Esophagus squamous epithelium (tissue), 4 donors: ENCODE data around the gene LHPP.

Experiments
- CTCF ChIP-seq, 6 experiments: fragments of 450-650 bp in 4 of 6; fragments of 200-600 bp in 2 of 6; sonication (generic) in 2 of 6; IDR thresholded peaks; one replicate each; pipeline ENCODE4 v1.5.1; 2016 to 2019; ENCODE audit warnings: antibody characterized with exemption in 6 of 6, mild to moderate bottlenecking in 4 of 6, moderate library complexity in 4 of 6
- POLR2A ChIP-seq, 4 donors: fragments of 450-650 bp; IDR thresholded peaks; one replicate each; pipeline ENCODE4 v1.6.1; 2017; ENCODE audit warnings: antibody characterized with exemption in 4 of 4, mild to moderate bottlenecking in 4 of 4, moderate library complexity in 3 of 4

- no peak for TF ChIP-seq POLR2A (IDR thresholded peaks at IDR 0.05)
- no peak for TF ChIP-seq CTCF (IDR thresholded peaks at IDR 0.05)
These were observed 12.2 kb upstream of the LHPP start for GRCh38 chr10:124449170-124450011.
